EH (cell line): ENCODE results near the gene CPO.
A peak's percentile ranks its signal among the peaks of the same experiment; 100 is the strongest.
"Not testable (repeated sequence)": the region's sequence is repeated elsewhere in the genome, so short reads cannot be mapped to it uniquely, and the experiment has no call there.

Experiments
- DNase-seq: peaks from one replicate; pipeline ENCODE4 v3.0.0-alpha.2; 2015; ENCODE audit warnings: low read depth

CPO gene

GRCh38 chr2:206939340-206939739 lies at the start of gene CPO:
Gene CPO (plus strand): TSS chr2:206939518. CDS start chr2:206939600, 82 bp downstream.
- no peak for DNase-seq

GRCh38 chr2:206890179-206890578 lies 49.1 kb upstream of the CPO start:
- DNase-seq: no peak

- no peak for DNase-seq
Observed at GRCh38 chr2:206890926-206891325, 48.4 kb upstream of the CPO start.

GRCh38 chr2:206915121-206915520 lies 24.2 kb upstream of the CPO start:
- peak; percentile 78 for DNase-seq

- no peak for DNase-seq
Observed at GRCh38 chr2:206918263-206918662, 21.1 kb upstream of the CPO start.

GRCh38 chr2:206920310-206920709 lies 19.0 kb upstream of the CPO start:
- no peak for DNase-seq

GRCh38 chr2:206920951-206921350 lies 18.4 kb upstream of the CPO start:
- DNase-seq: no peak

- no peak for DNase-seq
Observed at GRCh38 chr2:206921529-206921928, 17.8 kb upstream of the CPO start.

GRCh38 chr2:206935991-206936842 lies 3.1 kb upstream of the CPO start:
- peak; percentile 3 for DNase-seq

GRCh38 chr2:206936843-206937230 lies 2.5 kb upstream of the CPO start:
- no peak for DNase-seq

GRCh38 chr2:206937555-206937954 lies 1.8 kb upstream of the CPO start:
- DNase-seq: no peak

GRCh38 chr2:206940546-206940945 lies 1.2 kb downstream of the CPO start:
- no peak for DNase-seq

- no peak for DNase-seq
Observed at GRCh38 chr2:206942592-206943478, 3.5 kb downstream of the CPO start.

- not testable (repeated sequence) for DNase-seq
Observed at GRCh38 chr2:206953404-206953803, 14.1 kb downstream of the CPO start.

- DNase-seq: no peak
Observed at GRCh38 chr2:206955253-206955652, 15.9 kb downstream of the CPO start.

GRCh38 chr2:206958261-206958660 lies 18.9 kb downstream of the CPO start:
- DNase-seq: no peak

- DNase-seq: no peak
Observed at GRCh38 chr2:206962966-206963365, 23.6 kb downstream of the CPO start.

GRCh38 chr2:206968134-206969086 lies 29.1 kb downstream of the CPO start:
- DNase-seq: no peak

- DNase-seq: no peak
Observed at GRCh38 chr2:206969192-206969591, 29.9 kb downstream of the CPO start.

- no peak for DNase-seq
Observed at GRCh38 chr2:206970589-206971360, 31.5 kb downstream of the CPO start.

- DNase-seq: peak; percentile 72
Observed at GRCh38 chr2:206971805-206972204, 32.5 kb downstream of the CPO start.
